HepG2 (cell line): Measurements from ENCODE around the gene DRC7. TPM values are rescaled to one million over a fixed set of nuclear protein-coding genes. Genes with fewer than 3 reads are reported as not detected.

Experiments used
- HNRNPH1 ChIP-seq: fragments of 200-400 bp; formaldehyde crosslinking; optimal IDR thresholded peaks from 2 replicates; pipeline ENCODE3; 2017; ENCODE audit warnings: mild to moderate bottlenecking, low read depth, low read length
- MAFF ChIP-seq: IDR thresholded peaks from 2 replicates; pipeline ENCODE4 v1.6.1; 2011; ENCODE audit warnings: low read depth, low read length, improper control_type of control experiment
- MYPOP ChIP-seq: sonication (generic); formaldehyde crosslinking; IDR thresholded peaks from 2 replicates; pipeline ENCODE4 v1.8.1; 2023; ENCODE audit warnings: mild to moderate bottlenecking, moderate library complexity, missing genetic modification reagents
- NFRKB ChIP-seq: fragments of 450-650 bp; IDR thresholded peaks from 2 replicates; pipeline ENCODE4 v1.6.1; 2017
- PBX2 ChIP-seq: IDR thresholded peaks from 2 replicates; pipeline ENCODE4 v1.6.1; 2016; ENCODE audit warnings: control low read depth
- PRDM4 ChIP-seq: sonication (generic); formaldehyde crosslinking; IDR thresholded peaks from 2 replicates; pipeline ENCODE4 v1.9.0; 2021; ENCODE audit warnings: missing genetic modification reagents, borderline replicate concordance
- RFXANK ChIP-seq: IDR thresholded peaks from 2 replicates; pipeline ENCODE4 v1.6.1; 2016
- SRSF4 ChIP-seq: fragments of 200-400 bp; formaldehyde crosslinking; IDR thresholded peaks from one replicate; pipeline ENCODE4 v1.6.1; 2018; ENCODE audit warnings: mild to moderate bottlenecking, low read depth, low read length, moderate library complexity; ENCODE audit not compliant: poor library complexity, severe bottlenecking
- SRSF9 ChIP-seq: fragments of 200-400 bp; formaldehyde crosslinking; IDR thresholded peaks from 2 replicates; pipeline ENCODE4 v1.6.1; 2018; ENCODE audit warnings: borderline replicate concordance, mild to moderate bottlenecking, low read depth, low read length; ENCODE audit not compliant: insufficient read depth, poor library complexity, severe bottlenecking
- TP53 ChIP-seq: sonication (generic); formaldehyde crosslinking; conservative IDR thresholded peaks from 2 replicates; pipeline ENCODE4 v1.4.0; 2020; ENCODE audit warnings: missing genetic modification reagents
- ZKSCAN5 ChIP-seq: sonication (generic); formaldehyde crosslinking; IDR thresholded peaks from 2 replicates; pipeline ENCODE4 v1.5.1; 2020; ENCODE audit warnings: mild to moderate bottlenecking, missing genetic modification reagents
- ZNF235 ChIP-seq: sonication (generic); formaldehyde crosslinking; IDR thresholded peaks from 2 replicates; pipeline ENCODE4 v1.8.1; 2023; ENCODE audit warnings: mild to moderate bottlenecking, missing genetic modification reagents, borderline replicate concordance
- ZNF512 ChIP-seq: sonication (generic); formaldehyde crosslinking; IDR thresholded peaks from 2 replicates; pipeline ENCODE4 v1.4.0; 2020; ENCODE audit warnings: mild to moderate bottlenecking, missing genetic modification reagents
- ZNF639 ChIP-seq: conservative IDR thresholded peaks from 2 replicates; pipeline ENCODE4 v1.6.1; 2018; ENCODE audit warnings: missing genetic modification reagents
- ZSCAN22 ChIP-seq: sonication (generic); formaldehyde crosslinking; IDR thresholded peaks from 2 replicates; pipeline ENCODE4 v1.4.0; 2020; ENCODE audit warnings: mild to moderate bottlenecking, missing genetic modification reagents
- polyA plus RNA-seq, 8 experiments: library from polyadenylated mRNA; depleted of rRNA in 3 of 8; stranded (reverse) in 7 of 8; unstranded in 1 of 8; fragments of >200 nt; fragmentation: Illumina TruSeq in 4 of 8; extraction: Trizol in 4 of 8; gene quantifications; 2 replicates each; pipeline versions ENCODE4 v1.2.1 to v1.2.3, GENCODE V29; 2011 to 2016; ENCODE audit warnings: low read depth in 4 of 8, missing spikeins in 1 of 8, mixed read lengths in 1 of 8; ENCODE audit not compliant: insufficient read depth in 1 of 8
- total RNA-seq, 5 experiments: library from RNA; depleted of rRNA; stranded (reverse); fragments of >200 nt; fragmentation: Illumina TruSeq; extraction: Trizol; gene quantifications; 2 replicates each; pipeline ENCODE4 v1.2.3, GENCODE V29; 2016; ENCODE audit warnings: low read depth in 1 of 5

Gene DRC7
- total and polyA plus RNA-seq, 2 of the 13 experiments (the other 11 are each of a cell fraction or from before 2014, with no cell fraction given): 2.7 to 3.4 TPM

- TF ChIP-seq PRDM4 (no peak), ZNF512 (CRISPR knock-in tag) (no peak), PBX2 (CRISPR knock-in tag) (peak; percentile 68), MYPOP (CRISPR knock-in tag) (peak; percentile 13; the same call in 1 of the 2 replicates), SRSF4 (no peak), ZSCAN22 (CRISPR knock-in tag) (peak; percentile 27; the same call in 1 of the 2 replicates), ZNF639 (CRISPR knock-in tag) (no peak), ZNF235 (CRISPR knock-in tag) (peak; percentile 70; the same call in 1 of the 2 replicates), SRSF9 (no peak), TP53 (CRISPR knock-in tag) (no peak), HNRNPH1 (no peak), MAFF (no peak), RFXANK (CRISPR knock-in tag) (no peak), ZKSCAN5 (CRISPR knock-in tag) (no peak), NFRKB (no peak)
These were observed 26.9 kb upstream of the DRC7 start (continued) for GRCh38 chr16:57667526-57668262.
